Ovary (tissue), 3 donors: ENCODE measurements around the gene ZDHHC1.

ENCODE experiments used
- POLR2A ChIP-seq: fragments of 450-650 bp; IDR thresholded peaks from one replicate; pipeline ENCODE4 v1.6.1; 2017; ENCODE audit warnings: antibody characterized with exemption, mild to moderate bottlenecking, moderate library complexity
- TF ChIP-seq, protein P1 (sequence below), 3 donors: fragments of 450-650 bp in 2 of 3; fragments of 200-600 bp in 1 of 3; IDR thresholded peaks; one replicate each; pipeline versions ENCODE4 v1.5.1 to v1.8.0; 2016 to 2022; ENCODE audit warnings: antibody characterized with exemption in 3 of 3, mild to moderate bottlenecking in 1 of 3
- donor health status: DM: no; HTN: no; CAD: no.

DNA sequence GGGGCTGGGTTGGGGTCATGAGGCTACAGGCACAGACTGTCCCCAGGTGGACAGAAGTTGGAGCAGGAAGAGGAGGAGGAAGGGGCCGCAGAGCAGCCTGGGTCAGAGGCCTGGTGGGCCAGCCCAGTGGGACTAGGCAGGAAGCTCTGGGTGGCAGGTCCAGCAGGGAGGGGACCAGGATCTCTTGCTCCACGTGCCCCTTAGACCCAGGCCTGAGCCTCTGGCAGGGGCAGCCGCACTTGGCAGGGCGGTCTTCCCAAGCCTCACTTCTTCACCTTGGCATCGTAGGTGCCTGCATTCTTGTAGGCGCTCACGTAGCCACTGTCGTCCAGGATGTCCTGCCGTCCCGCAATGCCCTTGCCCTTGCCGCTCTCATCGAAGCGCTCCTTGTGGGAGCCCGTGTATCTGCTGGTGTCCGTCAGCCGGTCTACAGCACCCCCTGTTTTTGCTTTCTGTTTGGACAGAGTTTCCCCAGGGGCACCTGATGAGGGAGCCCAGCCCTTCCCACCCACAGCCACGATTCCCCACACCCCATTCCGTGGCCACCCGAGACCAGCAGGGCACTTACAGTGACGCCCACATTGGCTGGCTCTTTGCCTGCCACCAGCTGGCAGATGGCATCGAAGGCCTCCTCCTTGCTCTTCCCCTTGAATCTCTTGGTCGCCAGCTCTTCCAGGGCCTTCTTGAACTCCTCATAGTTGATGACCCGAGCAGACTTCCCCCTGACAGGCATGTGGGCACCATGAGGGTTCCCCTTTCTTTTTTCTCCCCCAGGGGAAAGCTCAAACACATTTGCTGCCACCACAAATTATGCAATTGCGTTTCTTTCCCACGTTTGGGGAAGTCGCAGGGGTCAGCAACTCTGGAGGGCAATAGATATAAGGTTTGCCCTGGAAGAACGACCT, 26.1 kb downstream of the ZDHHC1 start:
- TF ChIP-seq, protein P1, sequence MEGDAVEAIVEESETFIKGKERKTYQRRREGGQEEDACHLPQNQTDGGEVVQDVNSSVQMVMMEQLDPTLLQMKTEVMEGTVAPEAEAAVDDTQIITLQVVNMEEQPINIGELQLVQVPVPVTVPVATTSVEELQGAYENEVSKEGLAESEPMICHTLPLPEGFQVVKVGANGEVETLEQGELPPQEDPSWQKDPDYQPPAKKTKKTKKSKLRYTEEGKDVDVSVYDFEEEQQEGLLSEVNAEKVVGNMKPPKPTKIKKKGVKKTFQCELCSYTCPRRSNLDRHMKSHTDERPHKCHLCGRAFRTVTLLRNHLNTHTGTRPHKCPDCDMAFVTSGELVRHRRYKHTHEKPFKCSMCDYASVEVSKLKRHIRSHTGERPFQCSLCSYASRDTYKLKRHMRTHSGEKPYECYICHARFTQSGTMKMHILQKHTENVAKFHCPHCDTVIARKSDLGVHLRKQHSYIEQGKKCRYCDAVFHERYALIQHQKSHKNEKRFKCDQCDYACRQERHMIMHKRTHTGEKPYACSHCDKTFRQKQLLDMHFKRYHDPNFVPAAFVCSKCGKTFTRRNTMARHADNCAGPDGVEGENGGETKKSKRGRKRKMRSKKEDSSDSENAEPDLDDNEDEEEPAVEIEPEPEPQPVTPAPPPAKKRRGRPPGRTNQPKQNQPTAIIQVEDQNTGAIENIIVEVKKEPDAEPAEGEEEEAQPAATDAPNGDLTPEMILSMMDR (IDR thresholded peaks at IDR 0.05) = no peak
- TF ChIP-seq POLR2A = no peak
